ENCODE data around the gene SKAP2. TPM values are rescaled to one million over a fixed set of nuclear protein-coding genes. Genes with fewer than 3 reads are reported as not detected.

SKAP2 gene
- total RNA-seq, 1 experiment from 2014 or later = 66.8 TPM

DNA sequence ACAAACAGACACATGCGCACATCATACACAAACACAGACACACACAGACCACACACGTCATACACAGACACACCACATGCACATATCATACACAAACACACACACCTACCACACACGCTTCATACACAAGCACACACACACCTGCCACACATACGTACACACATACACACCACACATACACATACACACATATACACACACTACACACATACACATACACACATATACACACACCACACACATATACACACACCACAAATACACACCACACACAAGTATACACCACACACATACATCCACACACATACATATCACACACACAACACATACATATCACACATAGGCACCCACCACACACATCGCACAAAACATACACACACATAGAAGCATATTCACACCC is 224.7 kb downstream of the SKAP2 start:
- Histone ChIP-seq H3K27me3 (ENCODE audit: control insufficient read depth, insufficient read depth, low read length) (peaks cover 6% of the 10 kb centered on the region; the same call in 1 of the 2 replicates), H3K4me1 (ENCODE audit: control insufficient read depth, insufficient read depth, low read length) (no peaks in the 10 kb centered on the region), H3K4me3 (ENCODE audit: low read depth in 2 of 2, low read length in 2 of 2) (no peak overlapping the region), H3K9me3 (ENCODE audit: control insufficient read depth, insufficient read depth, low read depth, low read length) (no peaks in the 10 kb centered on the region), H3K27ac (ENCODE audit: low read length) (no peak overlapping the region), H3K36me3 (ENCODE audit: control insufficient read depth, insufficient read depth, low read length) (no peaks in the 10 kb centered on the region)
- TF ChIP-seq, protein P1, sequence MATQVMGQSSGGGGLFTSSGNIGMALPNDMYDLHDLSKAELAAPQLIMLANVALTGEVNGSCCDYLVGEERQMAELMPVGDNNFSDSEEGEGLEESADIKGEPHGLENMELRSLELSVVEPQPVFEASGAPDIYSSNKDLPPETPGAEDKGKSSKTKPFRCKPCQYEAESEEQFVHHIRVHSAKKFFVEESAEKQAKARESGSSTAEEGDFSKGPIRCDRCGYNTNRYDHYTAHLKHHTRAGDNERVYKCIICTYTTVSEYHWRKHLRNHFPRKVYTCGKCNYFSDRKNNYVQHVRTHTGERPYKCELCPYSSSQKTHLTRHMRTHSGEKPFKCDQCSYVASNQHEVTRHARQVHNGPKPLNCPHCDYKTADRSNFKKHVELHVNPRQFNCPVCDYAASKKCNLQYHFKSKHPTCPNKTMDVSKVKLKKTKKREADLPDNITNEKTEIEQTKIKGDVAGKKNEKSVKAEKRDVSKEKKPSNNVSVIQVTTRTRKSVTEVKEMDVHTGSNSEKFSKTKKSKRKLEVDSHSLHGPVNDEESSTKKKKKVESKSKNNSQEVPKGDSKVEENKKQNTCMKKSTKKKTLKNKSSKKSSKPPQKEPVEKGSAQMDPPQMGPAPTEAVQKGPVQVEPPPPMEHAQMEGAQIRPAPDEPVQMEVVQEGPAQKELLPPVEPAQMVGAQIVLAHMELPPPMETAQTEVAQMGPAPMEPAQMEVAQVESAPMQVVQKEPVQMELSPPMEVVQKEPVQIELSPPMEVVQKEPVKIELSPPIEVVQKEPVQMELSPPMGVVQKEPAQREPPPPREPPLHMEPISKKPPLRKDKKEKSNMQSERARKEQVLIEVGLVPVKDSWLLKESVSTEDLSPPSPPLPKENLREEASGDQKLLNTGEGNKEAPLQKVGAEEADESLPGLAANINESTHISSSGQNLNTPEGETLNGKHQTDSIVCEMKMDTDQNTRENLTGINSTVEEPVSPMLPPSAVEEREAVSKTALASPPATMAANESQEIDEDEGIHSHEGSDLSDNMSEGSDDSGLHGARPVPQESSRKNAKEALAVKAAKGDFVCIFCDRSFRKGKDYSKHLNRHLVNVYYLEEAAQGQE (IDR thresholded peaks at IDR 0.05; ENCODE audit: insufficient read depth in 1 of 2, low read depth in 2 of 2, low read length in 1 of 2) = no peak
- TF ChIP-seq, protein P2, sequence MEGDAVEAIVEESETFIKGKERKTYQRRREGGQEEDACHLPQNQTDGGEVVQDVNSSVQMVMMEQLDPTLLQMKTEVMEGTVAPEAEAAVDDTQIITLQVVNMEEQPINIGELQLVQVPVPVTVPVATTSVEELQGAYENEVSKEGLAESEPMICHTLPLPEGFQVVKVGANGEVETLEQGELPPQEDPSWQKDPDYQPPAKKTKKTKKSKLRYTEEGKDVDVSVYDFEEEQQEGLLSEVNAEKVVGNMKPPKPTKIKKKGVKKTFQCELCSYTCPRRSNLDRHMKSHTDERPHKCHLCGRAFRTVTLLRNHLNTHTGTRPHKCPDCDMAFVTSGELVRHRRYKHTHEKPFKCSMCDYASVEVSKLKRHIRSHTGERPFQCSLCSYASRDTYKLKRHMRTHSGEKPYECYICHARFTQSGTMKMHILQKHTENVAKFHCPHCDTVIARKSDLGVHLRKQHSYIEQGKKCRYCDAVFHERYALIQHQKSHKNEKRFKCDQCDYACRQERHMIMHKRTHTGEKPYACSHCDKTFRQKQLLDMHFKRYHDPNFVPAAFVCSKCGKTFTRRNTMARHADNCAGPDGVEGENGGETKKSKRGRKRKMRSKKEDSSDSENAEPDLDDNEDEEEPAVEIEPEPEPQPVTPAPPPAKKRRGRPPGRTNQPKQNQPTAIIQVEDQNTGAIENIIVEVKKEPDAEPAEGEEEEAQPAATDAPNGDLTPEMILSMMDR (IDR thresholded peaks at IDR 0.05) = no peak
- TF ChIP-seq SIN3A (IDR thresholded peaks at IDR 0.05; ENCODE audit: borderline replicate concordance, insufficient read depth, low read depth, low read length) (no peak), POLR2AphosphoS5 (IDR thresholded peaks at IDR 0.05; ENCODE audit: low read depth, low read length) (no peak), TCF7L2 (IDR thresholded peaks at IDR 0.05; ENCODE audit: low read depth, low read length) (no peak)
- no peak for ATAC-seq
- ChIA-PET POLR2A (no interaction called here), CTCF (no interaction called here)
- intact Hi-C loops (cut with micrococcal nuclease; ENCODE audit: unreplicated experiment) (no loop called here), in situ Hi-C loops (cut with HindIII; ENCODE audit: low pct_unique_long_range_greater_than_20kb, low sequenced_read_pairs) (no loop called here)
- BruUV-seq (replicated peaks) = no TSS peak
- DNase-seq (ENCODE audit: low read depth, low spot score) = no peak

DNA sequence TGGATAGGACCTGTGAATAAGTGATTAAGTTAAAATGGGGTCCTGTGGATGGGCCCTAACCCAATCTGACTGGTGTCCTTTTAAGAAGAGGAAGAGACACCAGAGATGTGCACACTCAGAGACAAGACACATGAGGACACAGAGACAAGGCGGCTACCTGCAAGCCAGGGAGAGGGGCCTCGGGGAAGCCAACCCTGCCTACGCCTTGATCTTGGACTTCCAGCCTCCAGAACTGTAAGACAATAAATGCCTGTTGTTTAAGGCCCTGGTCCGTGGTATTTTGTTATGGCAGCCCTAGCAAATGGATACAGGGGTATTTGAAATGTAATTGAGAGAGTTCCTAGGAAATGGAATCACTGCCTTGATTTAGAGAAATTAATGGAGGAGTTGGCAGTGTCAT is 225.3 kb downstream of the SKAP2 start:
- no peak for ATAC-seq
- H3K27ac ChIP-seq (ENCODE audit: low read length) = no peak overlapping the region
- TF ChIP-seq, protein P1 (IDR thresholded peaks at IDR 0.05; ENCODE audit: insufficient read depth in 1 of 2, low read depth in 2 of 2, low read length in 1 of 2) = no peak
- TF ChIP-seq POLR2AphosphoS5 (IDR thresholded peaks at IDR 0.05; ENCODE audit: low read depth, low read length) = no peak
- no peak for TF ChIP-seq SIN3A (IDR thresholded peaks at IDR 0.05; ENCODE audit: borderline replicate concordance, insufficient read depth, low read depth, low read length)
- TF ChIP-seq, protein P2 (IDR thresholded peaks at IDR 0.05) = no peak
- no peak for TF ChIP-seq TCF7L2 (IDR thresholded peaks at IDR 0.05; ENCODE audit: low read depth, low read length)
- peaks cover 12% of the 10 kb centered on the region; the same call in 1 of the 2 replicates for H3K27me3 ChIP-seq (ENCODE audit: control insufficient read depth, insufficient read depth, low read length)
- POLR2A ChIA-PET = no interaction called here
- no peaks in the 10 kb centered on the region for H3K4me1 ChIP-seq (ENCODE audit: control insufficient read depth, insufficient read depth, low read length)
- no peak for DNase-seq (ENCODE audit: low read depth, low spot score)
- in situ Hi-C loops (cut with HindIII; ENCODE audit: low pct_unique_long_range_greater_than_20kb, low sequenced_read_pairs) (no loop called here), intact Hi-C loops (cut with micrococcal nuclease; ENCODE audit: unreplicated experiment) (no loop called here)
- BruUV-seq (replicated peaks) = no TSS peak
- no peaks in the 10 kb centered on the region for H3K36me3 ChIP-seq (ENCODE audit: control insufficient read depth, insufficient read depth, low read length)
- no peak overlapping the region for H3K4me3 ChIP-seq (ENCODE audit: low read depth in 2 of 2, low read length in 2 of 2)
- no peaks in the 10 kb centered on the region for H3K9me3 ChIP-seq (ENCODE audit: control insufficient read depth, insufficient read depth, low read depth, low read length)
- CTCF ChIA-PET = no interaction called here

Measured in Panc1 (cell line).